NB4 (cell line): Measurements from ENCODE around the gene AIFM3.

Experiments used
- DNase-seq: peaks from one replicate; pipeline ENCODE4 v3.0.0; 2010; ENCODE audit warnings: low read depth
- H3K4me3 ChIP-seq: one replicate; pipeline ENCODE4 v1.5.1; 2011; ENCODE audit warnings: mild to moderate bottlenecking, low read depth, low read length, moderate library complexity
- CTCF ChIP-seq: IDR thresholded peaks from one replicate; pipeline ENCODE4 v1.5.1; 2012; ENCODE audit warnings: low read depth, low read length
- MAX ChIP-seq: IDR thresholded peaks from 2 replicates; pipeline ENCODE4 v1.6.1; 2011; ENCODE audit warnings: low read depth, low read length
- MYC ChIP-seq: IDR thresholded peaks from 2 replicates; pipeline ENCODE4 v1.6.1; 2011; ENCODE audit warnings: low read depth, low read length
- POLR2A ChIP-seq: IDR thresholded peaks from 2 replicates; pipeline ENCODE4 v1.6.1; 2011; ENCODE audit warnings: mild to moderate bottlenecking; ENCODE audit not compliant: insufficient read length; ENCODE audit errors: extremely low read depth

Gene AIFM3

GRCh38 chr22:21014726-21015465 lies 47.8 kb downstream of the AIFM3 start, which contains the start of gene P2RX6:
Gene P2RX6, plus strand, starts transcription at chr22:21015165. Its CDS starts 10 bp downstream, at chr22:21015175.
- peak; percentile 82 for DNase-seq

GRCh38 chr22:21015466-21016006 lies 48.5 kb downstream of the AIFM3 start:
- TF ChIP-seq MAX (no peak), POLR2A (no peak), MYC (no peak), CTCF (no peak)
- peak; percentile 29 for DNase-seq
- peak overlapping the region; percentile 40 for H3K4me3 ChIP-seq

More at GRCh38 chr22:21014726-21015465, 47.8 kb downstream of the AIFM3 start, which contains the start of gene P2RX6:
- peak within 1 kb of the TSS; percentile 40 for H3K4me3 ChIP-seq
- no peak for TF ChIP-seq MAX
- no peak for TF ChIP-seq CTCF
- no peak for TF ChIP-seq MYC
- no peak for TF ChIP-seq POLR2A

GRCh38 chr22:21016644-21017420 lies 49.8 kb downstream of the AIFM3 start:
- DNase-seq: no peak
- no peak for TF ChIP-seq MAX

GRCh38 chr22:21018314-21018713 lies 51.3 kb downstream of the AIFM3 start:
- TF ChIP-seq MYC: no peak
- no peak for TF ChIP-seq POLR2A
- TF ChIP-seq MAX: no peak
- no peak for TF ChIP-seq CTCF
- H3K4me3 ChIP-seq: no peak overlapping the region
- no peak for DNase-seq

More at GRCh38 chr22:21016644-21017420, 49.8 kb downstream of the AIFM3 start:
- no peak overlapping the region for H3K4me3 ChIP-seq

GRCh38 chr22:21020802-21021429 lies 53.9 kb downstream of the AIFM3 start:
- DNase-seq: peak; percentile 54
- H3K4me3 ChIP-seq: no peak overlapping the region
- no peak for TF ChIP-seq MYC
- TF ChIP-seq CTCF: peak; percentile 53

- no peak overlapping the region for H3K4me3 ChIP-seq
- DNase-seq: no peak
- no peak for TF ChIP-seq MYC
- no peak for TF ChIP-seq MAX
- no peak for TF ChIP-seq POLR2A
- TF ChIP-seq CTCF: no peak
Measured at GRCh38 chr22:21022507-21022906, 55.5 kb downstream of the AIFM3 start.
